SU-DHL-6 (cell line): ENCODE results near the gene GPD2.

Experiments
- H2AFZ ChIP-seq: fragments of 200-600 bp; sonication (generic); 2 replicates; pipeline ENCODE4 v1.6.1; 2014; ENCODE audit warnings: low read depth, mild to moderate bottlenecking, moderate library complexity, mixed read lengths, antibody characterized with exemption, low read length; ENCODE audit not compliant: severe bottlenecking
- H3F3A ChIP-seq: fragments of 200-600 bp; shearing (Covaris generic); 2 replicates; pipeline ENCODE4 v1.6.0; 2016; ENCODE audit warnings: antibody characterized with exemption, mild to moderate bottlenecking; ENCODE audit not compliant: insufficient read depth
- H3K27ac ChIP-seq: fragments of 200-600 bp; sonication (generic); 2 replicates; pipeline ENCODE4 v1.5.1; 2016; ENCODE audit warnings: low read depth, mild to moderate bottlenecking, low read length, moderate library complexity, mixed read lengths
- H3K27me3 ChIP-seq: fragments of 200-600 bp; sonication (generic), shearing (Covaris generic); 2 replicates; pipeline ENCODE4 v1.6.0; 2014; ENCODE audit warnings: mild to moderate bottlenecking, low read length
- H3K36me3 ChIP-seq: fragments of 200-600 bp; sonication (generic); 2 replicates; pipeline ENCODE4 v1.6.1; 2014; ENCODE audit warnings: mild to moderate bottlenecking, low read length, mixed read lengths
- H3K4me2 ChIP-seq: fragments of 300-600, 200-600 bp; shearing (Covaris generic), sonication (generic); 2 replicates; pipeline ENCODE4 v1.6.0; 2014; ENCODE audit warnings: low read length, low read depth, mild to moderate bottlenecking; ENCODE audit not compliant: poor library complexity, severe bottlenecking
- H3K4me3 ChIP-seq: fragments of 200-600 bp; sonication (generic); 2 replicates; pipeline ENCODE4 v1.5.1; 2014; ENCODE audit warnings: antibody characterized with exemption, low read length, mild to moderate bottlenecking, mixed read lengths; ENCODE audit not compliant: insufficient read depth, poor library complexity, severe bottlenecking
- H3K79me2 ChIP-seq: fragments of 200-600 bp; sonication (generic); 2 replicates; pipeline ENCODE4 v1.6.1; 2014; ENCODE audit warnings: mild to moderate bottlenecking, low read length, moderate library complexity; ENCODE audit not compliant: insufficient read depth
- H3K9ac ChIP-seq: fragments of 200-600 bp; sonication (generic); 2 replicates; pipeline ENCODE4 v1.7.0; 2014; ENCODE audit warnings: mild to moderate bottlenecking, low read length
- H3K9me2 ChIP-seq: fragments of 200-600 bp; sonication (generic); replicated peaks from 2 replicates; pipeline ENCODE4 v1.6.1; 2014; ENCODE audit warnings: low read length; ENCODE audit not compliant: insufficient read depth
- H3K9me3 ChIP-seq: fragments of 200-600 bp; sonication (generic); 2 replicates; pipeline ENCODE4 v1.6.1; 2014; ENCODE audit warnings: low read length, mixed read lengths; ENCODE audit not compliant: insufficient read depth
- H4K20me1 ChIP-seq: fragments of 200-600 bp; sonication (generic); 2 replicates; pipeline ENCODE4 v1.6.1; 2014; ENCODE audit warnings: low read depth, mild to moderate bottlenecking, antibody characterized with exemption, low read length, moderate library complexity, mixed read lengths
- EZH2phosphoT487 ChIP-seq: fragments of 200-600 bp; sonication (generic), shearing (Covaris generic); conservative IDR thresholded peaks from 2 replicates; pipeline ENCODE4 v1.6.1; 2018; ENCODE audit warnings: mild to moderate bottlenecking, antibody characterized with exemption, low read length, moderate library complexity, mixed read lengths
- TF ChIP-seq, protein P1 (sequence below): fragments of 200-600 bp; sonication (generic); IDR thresholded peaks from one replicate; pipeline ENCODE4 v1.5.1; 2017; ENCODE audit warnings: antibody characterized with exemption, mild to moderate bottlenecking, low read length, moderate library complexity; ENCODE audit not compliant: insufficient read depth, poor library complexity, severe bottlenecking

The GPD2 gene

DNA sequence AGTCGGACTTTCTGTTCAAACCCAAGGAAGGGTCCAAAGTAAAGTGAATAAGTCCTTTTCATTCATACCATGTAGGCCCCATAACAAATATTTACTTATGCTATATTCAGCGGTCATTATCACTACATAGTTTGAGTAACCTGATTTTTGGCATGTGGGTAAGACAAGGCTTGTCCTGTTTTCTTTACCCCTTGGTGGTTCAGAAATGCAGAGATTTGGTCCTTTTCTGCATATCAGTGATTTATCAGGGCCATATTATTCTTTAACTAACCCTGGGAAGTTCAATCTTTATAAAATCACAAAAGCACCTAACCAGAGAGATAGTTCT, 157.4 kb downstream of the GPD2 start:
- H3K27ac ChIP-seq, result no peak overlapping the region
- no peaks in the 10 kb centered on the region for H3K79me2 ChIP-seq
- H3F3A ChIP-seq, result no peaks in the 10 kb centered on the region
- H3K4me2 ChIP-seq, result no peak overlapping the region
- H3K36me3 ChIP-seq, result no peaks in the 10 kb centered on the region
- no peak overlapping the region for H2AFZ ChIP-seq
- no peaks in the 10 kb centered on the region for H3K27me3 ChIP-seq
- H4K20me1 ChIP-seq, result no peaks in the 10 kb centered on the region
- no peaks in the 10 kb centered on the region for H3K9me3 ChIP-seq
- H3K9ac ChIP-seq, result no peak overlapping the region
- H3K9me2 ChIP-seq, result no peaks in the 10 kb centered on the region
- no peak for TF ChIP-seq EZH2phosphoT487
- TF ChIP-seq, protein P1, sequence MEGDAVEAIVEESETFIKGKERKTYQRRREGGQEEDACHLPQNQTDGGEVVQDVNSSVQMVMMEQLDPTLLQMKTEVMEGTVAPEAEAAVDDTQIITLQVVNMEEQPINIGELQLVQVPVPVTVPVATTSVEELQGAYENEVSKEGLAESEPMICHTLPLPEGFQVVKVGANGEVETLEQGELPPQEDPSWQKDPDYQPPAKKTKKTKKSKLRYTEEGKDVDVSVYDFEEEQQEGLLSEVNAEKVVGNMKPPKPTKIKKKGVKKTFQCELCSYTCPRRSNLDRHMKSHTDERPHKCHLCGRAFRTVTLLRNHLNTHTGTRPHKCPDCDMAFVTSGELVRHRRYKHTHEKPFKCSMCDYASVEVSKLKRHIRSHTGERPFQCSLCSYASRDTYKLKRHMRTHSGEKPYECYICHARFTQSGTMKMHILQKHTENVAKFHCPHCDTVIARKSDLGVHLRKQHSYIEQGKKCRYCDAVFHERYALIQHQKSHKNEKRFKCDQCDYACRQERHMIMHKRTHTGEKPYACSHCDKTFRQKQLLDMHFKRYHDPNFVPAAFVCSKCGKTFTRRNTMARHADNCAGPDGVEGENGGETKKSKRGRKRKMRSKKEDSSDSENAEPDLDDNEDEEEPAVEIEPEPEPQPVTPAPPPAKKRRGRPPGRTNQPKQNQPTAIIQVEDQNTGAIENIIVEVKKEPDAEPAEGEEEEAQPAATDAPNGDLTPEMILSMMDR, result no peak
- H3K4me3 ChIP-seq, result no peak overlapping the region

DNA sequence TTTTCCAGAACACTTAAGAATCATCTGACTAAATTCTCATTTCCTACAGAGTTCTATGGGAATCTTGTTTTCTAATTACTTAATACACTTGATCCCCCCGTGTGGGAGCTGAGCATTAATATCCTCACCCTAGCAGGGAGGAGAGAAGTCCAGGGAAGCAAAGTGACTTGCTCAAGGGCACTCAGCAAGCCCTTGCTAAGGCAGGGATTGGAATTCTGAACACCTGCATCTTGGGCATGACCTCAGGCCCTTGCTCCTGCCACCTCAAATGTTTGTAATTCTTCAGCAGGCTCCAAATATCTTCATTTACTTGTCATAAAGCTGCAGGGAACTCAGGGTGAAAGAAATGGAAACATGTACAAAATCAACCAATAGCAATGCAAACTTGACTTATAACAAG, 162.4 kb downstream of the GPD2 start:
- no peak overlapping the region for H3K27ac ChIP-seq
- H3K27me3 ChIP-seq, result no peaks in the 10 kb centered on the region
- no peaks in the 10 kb centered on the region for H4K20me1 ChIP-seq
- H3K4me3 ChIP-seq, result no peak overlapping the region
- H3K9me2 ChIP-seq, result no peaks in the 10 kb centered on the region
- H3F3A ChIP-seq, result no peaks in the 10 kb centered on the region
- H3K4me2 ChIP-seq, result no peak overlapping the region
- no peak for TF ChIP-seq EZH2phosphoT487
- TF ChIP-seq, protein P1, result no peak
- H3K79me2 ChIP-seq, result no peaks in the 10 kb centered on the region
- H2AFZ ChIP-seq, result no peak overlapping the region
- H3K36me3 ChIP-seq, result no peaks in the 10 kb centered on the region
- H3K9me3 ChIP-seq, result no peaks in the 10 kb centered on the region
- H3K9ac ChIP-seq, result no peak overlapping the region

DNA sequence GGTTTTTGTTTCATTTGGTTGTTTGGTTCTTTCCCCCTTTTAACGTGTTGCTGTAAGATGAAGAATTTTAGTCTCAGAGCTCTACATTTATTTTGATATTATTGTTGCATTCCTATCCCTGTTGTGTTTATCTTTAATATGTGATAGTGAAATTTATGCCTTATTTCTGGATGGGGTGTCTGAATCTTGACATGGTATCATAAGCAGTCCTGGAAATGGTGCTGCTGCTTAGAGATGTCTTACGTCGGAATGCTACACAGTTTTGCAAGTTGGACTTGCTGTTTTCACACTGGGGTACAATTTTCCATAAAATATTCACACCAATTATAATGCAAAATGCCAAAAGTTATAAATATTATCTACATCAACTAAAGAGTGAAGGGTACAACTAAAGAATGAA, 164.0 kb downstream of the GPD2 start:
- H2AFZ ChIP-seq, result no peak overlapping the region
- H3K36me3 ChIP-seq, result no peaks in the 10 kb centered on the region
- H3K79me2 ChIP-seq, result no peaks in the 10 kb centered on the region
- no peaks in the 10 kb centered on the region for H3K9me3 ChIP-seq
- no peaks in the 10 kb centered on the region for H3K27me3 ChIP-seq
- no peak overlapping the region for H3K4me3 ChIP-seq
- no peaks in the 10 kb centered on the region for H3K9me2 ChIP-seq
- no peak overlapping the region for H3K4me2 ChIP-seq
- H3K27ac ChIP-seq, result no peak overlapping the region
- H4K20me1 ChIP-seq, result no peaks in the 10 kb centered on the region
- TF ChIP-seq, protein P1, result no peak
- no peak for TF ChIP-seq EZH2phosphoT487
- H3K9ac ChIP-seq, result no peak overlapping the region
- H3F3A ChIP-seq, result no peaks in the 10 kb centered on the region
